Bronchial epithelial cell (primary cell): ENCODE data around the gene PNPLA5. TPM values are rescaled to one million over a fixed set of nuclear protein-coding genes. Genes with fewer than 3 reads are reported as not detected.

Experiments
- DNase-seq: peaks from one replicate; pipeline ENCODE4 v3.0.0-alpha.2; 2010; ENCODE audit warnings: low read depth
- FAIRE-seq: peaks from 2 replicates; lab custom pipeline; 2011; peaks lifted over from hg19 to GRCh38; lab: Jason Lieb, UNC
- H3K27me3 ChIP-seq: 2 replicates; pipeline ENCODE4 v1.5.1; 2011; ENCODE audit warnings: low read length; ENCODE audit not compliant: control insufficient read depth, insufficient read depth
- H3K36me3 ChIP-seq: 2 replicates; pipeline ENCODE4 v1.5.1; 2011; ENCODE audit warnings: low read length; ENCODE audit not compliant: control insufficient read depth, insufficient read depth
- H3K4me3 ChIP-seq: 2 replicates; pipeline ENCODE4 v1.5.1; 2011; ENCODE audit warnings: mild to moderate bottlenecking, low read depth, low read length, control low read depth
- total RNA-seq: library from RNA; depleted of rRNA; stranded (reverse); fragments of >200 nt; gene quantifications from 2 replicates; pipeline ENCODE4 v1.2.1, GENCODE V29; 2014
- TF ChIP-seq, protein P1 (sequence below): IDR thresholded peaks from 2 replicates; pipeline ENCODE4 v1.5.1; 2011; ENCODE audit warnings: mild to moderate bottlenecking, moderate library complexity, low read length, control low read depth, inconsistent platforms; ENCODE audit not compliant: insufficient read depth, severe bottlenecking

PNPLA5 gene
- total RNA-seq, 1 donor from 2014 or later, result not detected

- Histone ChIP-seq H3K4me3 (no peak overlapping the region), H3K36me3 (no peaks in the 10 kb centered on the region), H3K27me3 (peaks cover 8% of the 10 kb centered on the region)
- TF ChIP-seq, protein P1, sequence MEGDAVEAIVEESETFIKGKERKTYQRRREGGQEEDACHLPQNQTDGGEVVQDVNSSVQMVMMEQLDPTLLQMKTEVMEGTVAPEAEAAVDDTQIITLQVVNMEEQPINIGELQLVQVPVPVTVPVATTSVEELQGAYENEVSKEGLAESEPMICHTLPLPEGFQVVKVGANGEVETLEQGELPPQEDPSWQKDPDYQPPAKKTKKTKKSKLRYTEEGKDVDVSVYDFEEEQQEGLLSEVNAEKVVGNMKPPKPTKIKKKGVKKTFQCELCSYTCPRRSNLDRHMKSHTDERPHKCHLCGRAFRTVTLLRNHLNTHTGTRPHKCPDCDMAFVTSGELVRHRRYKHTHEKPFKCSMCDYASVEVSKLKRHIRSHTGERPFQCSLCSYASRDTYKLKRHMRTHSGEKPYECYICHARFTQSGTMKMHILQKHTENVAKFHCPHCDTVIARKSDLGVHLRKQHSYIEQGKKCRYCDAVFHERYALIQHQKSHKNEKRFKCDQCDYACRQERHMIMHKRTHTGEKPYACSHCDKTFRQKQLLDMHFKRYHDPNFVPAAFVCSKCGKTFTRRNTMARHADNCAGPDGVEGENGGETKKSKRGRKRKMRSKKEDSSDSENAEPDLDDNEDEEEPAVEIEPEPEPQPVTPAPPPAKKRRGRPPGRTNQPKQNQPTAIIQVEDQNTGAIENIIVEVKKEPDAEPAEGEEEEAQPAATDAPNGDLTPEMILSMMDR, result no peak
- no peak for DNase-seq
- FAIRE-seq, result no peak
These were observed 40.5 kb downstream of the PNPLA5 start for GRCh38 chr22:43851058-43851978.

DNA sequence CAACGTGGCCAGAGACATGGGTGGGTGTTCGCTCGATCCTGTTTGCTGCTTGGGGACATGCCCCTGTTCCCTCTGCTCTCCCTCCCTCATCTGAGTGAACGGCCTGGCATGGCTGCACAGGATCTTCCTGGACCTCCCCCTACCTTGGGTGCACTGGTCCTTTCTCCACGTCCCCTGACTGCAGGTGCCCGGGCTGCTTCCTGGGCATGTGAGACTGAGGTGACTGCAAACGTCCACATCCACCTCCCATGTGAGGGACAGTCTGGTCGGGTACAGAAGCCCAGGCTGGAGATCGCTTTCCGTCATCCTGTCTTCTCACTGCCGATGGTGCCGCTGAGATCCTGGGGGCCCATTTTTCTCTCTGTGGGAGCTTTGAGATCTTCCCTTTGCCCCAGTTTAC is 41.3 kb downstream of the PNPLA5 start:
- DNase-seq, result no peak
- no peaks in the 10 kb centered on the region for H3K36me3 ChIP-seq
- no peak overlapping the region for H3K4me3 ChIP-seq
- H3K27me3 ChIP-seq, result peaks cover 8% of the 10 kb centered on the region
- TF ChIP-seq, protein P1, result no peak
- no peak for FAIRE-seq

DNA sequence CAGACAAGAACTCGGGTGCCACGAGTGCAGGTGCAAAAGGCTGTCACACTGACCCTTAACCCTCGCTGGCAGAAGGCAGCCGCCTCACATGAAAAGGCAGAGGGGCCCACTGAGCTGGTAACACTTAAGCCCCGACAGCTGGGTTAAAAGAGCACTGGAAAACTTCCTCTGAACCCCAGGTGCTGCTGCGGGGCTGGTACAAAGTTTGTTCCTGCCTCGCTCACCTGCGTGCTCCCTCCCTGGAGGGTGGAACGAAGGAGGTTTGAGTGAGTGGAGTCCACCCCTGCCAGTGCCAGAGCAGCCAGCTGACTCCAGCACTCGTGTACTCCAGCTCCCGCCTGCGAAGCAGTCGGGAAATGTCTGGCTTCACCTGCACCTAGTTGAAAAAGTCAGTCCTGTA is 42.1 kb downstream of the PNPLA5 start:
- TF ChIP-seq, protein P1, result no peak
- FAIRE-seq (no peak), DNase-seq (no peak)
- no peaks in the 10 kb centered on the region for H3K36me3 ChIP-seq
- no peak overlapping the region for H3K4me3 ChIP-seq
- H3K27me3 ChIP-seq, result peaks cover 8% of the 10 kb centered on the region

- TF ChIP-seq, protein P1, result peak; percentile 62
- Histone ChIP-seq H3K36me3 (no peaks in the 10 kb centered on the region), H3K4me3 (no peak overlapping the region), H3K27me3 (peaks cover 8% of the 10 kb centered on the region)
- peak; percentile 8 for DNase-seq
- FAIRE-seq, result no peak
These were observed 43.2 kb downstream of the PNPLA5 start for GRCh38 chr22:43848366-43849171.

GRCh38 chr22:43847376-43848289 is 44.2 kb downstream of the PNPLA5 start:
- TF ChIP-seq, protein P1, result no peak
- no peaks in the 10 kb centered on the region for H3K36me3 ChIP-seq
- FAIRE-seq (no peak), DNase-seq (no peak)
- H3K4me3 ChIP-seq, result no peak overlapping the region
- peaks cover 8% of the 10 kb centered on the region for H3K27me3 ChIP-seq
